HCT116 (cell line): ENCODE data around the gene LCK. TPM values are rescaled to one million over a fixed set of nuclear protein-coding genes. Genes with fewer than 3 reads are reported as not detected.

ENCODE experiments used
- ATAC-seq: fragments of 200-7000 bp; cut with Tn5 transposase; 2 replicates; pipeline ENCODE4 v1.9.1; 2020; ENCODE audit warnings: mild to moderate bottlenecking, moderate library complexity
- BruUV-seq: library from RNA; stranded (reverse); fragments of 400-500 nt; replicated peaks from 2 replicates; lab custom pipeline; 2021; lab: Mats Ljungman, UMichigan
- CTCF ChIA-PET: fragments of 300-600 bp; sonication (Branson Sonifier 250); formaldehyde crosslinking; loops from one replicate; lab custom pipeline; 2021; ENCODE audit warnings: antibody characterized with exemption; lab: Charles Lee
- POLR2A ChIA-PET: fragments of 300-600, 350-600 bp; sonication (Branson Sonifier 250); formaldehyde crosslinking; loops from one replicate; lab custom pipeline; 2021; ENCODE audit warnings: antibody characterized with exemption; lab: Charles Lee
- RAD21 ChIA-PET, 2 experiments: fragments of 300-600 bp; sonication (Branson Sonifier 250); formaldehyde crosslinking; loops; one replicate each; lab custom pipeline; 2023; ENCODE audit warnings: low total read pairs in 2 of 2; ENCODE audit not compliant: uncharacterized antibody in 2 of 2, unreplicated experiment in 2 of 2, low non-redundant PET in 1 of 2; lab: Charles Lee
- DNase-seq: peaks from one replicate; pipeline ENCODE4 v3.0.0-alpha.2; 2010; ENCODE audit warnings: low read depth, low spot score
- H2AFZ ChIP-seq: fragments of 200-600 bp; shearing (Covaris generic), sonication (generic); 2 replicates; pipeline ENCODE4 v1.6.1; 2017; ENCODE audit warnings: low read depth, mixed run types, mixed read lengths, antibody characterized with exemption, low read length; ENCODE audit not compliant: poor library complexity, severe bottlenecking
- H3K27ac ChIP-seq: 2 replicates; pipeline ENCODE4 v1.5.1; 2012; ENCODE audit warnings: low read depth, low read length
- H3K27me3 ChIP-seq: fragments of 200-600 bp; sonication (generic); 2 replicates; pipeline ENCODE4 v1.6.1; 2016; ENCODE audit warnings: mixed run types, low read length, mixed read lengths; ENCODE audit not compliant: insufficient read depth
- H3K36me3 ChIP-seq, 2 experiments: fragments of 200-500 bp in 1 of 2; fragments of 200-600 bp in 1 of 2; sonication (Bioruptor generic) in 1 of 2; sonication (generic) in 1 of 2; 2 replicates each; pipeline versions ENCODE4 v1.5.1 to v1.6.1; 2014 to 2016; ENCODE audit warnings: low read length in 2 of 2, inconsistent platforms in 1 of 2, mixed read lengths in 1 of 2, mixed run types in 1 of 2; ENCODE audit not compliant: insufficient read depth in 2 of 2, control insufficient read depth in 1 of 2
- H3K4me1 ChIP-seq, 2 experiments: fragments of 200-600 bp in 1 of 2; sonication (generic) in 1 of 2; 2 replicates each; pipeline versions ENCODE4 v1.5.1 to v1.6.1; 2012 to 2017; ENCODE audit warnings: low read length in 2 of 2, inconsistent platforms in 1 of 2, mild to moderate bottlenecking in 1 of 2, mixed read lengths in 1 of 2, mixed run types in 1 of 2, moderate library complexity in 1 of 2; ENCODE audit not compliant: insufficient read depth in 2 of 2, control insufficient read depth in 1 of 2
- H3K4me2 ChIP-seq: fragments of 200-600 bp; sonication (generic); 2 replicates; pipeline ENCODE4 v1.6.1; 2017; ENCODE audit warnings: mixed run types, low read length, mixed read lengths
- H3K4me3 ChIP-seq, 2 experiments: fragments of 200-600 bp in 1 of 2; sonication (generic) in 1 of 2; replicated peaks in 1 of 2; 2 replicates each; pipeline ENCODE4 v1.5.1; 2011 to 2016; ENCODE audit warnings: low read length in 2 of 2, control low read depth in 1 of 2, low read depth in 1 of 2, mild to moderate bottlenecking in 1 of 2, mixed read lengths in 1 of 2, mixed run types in 1 of 2
- H3K79me2 ChIP-seq: fragments of 200-600 bp; sonication (generic); 2 replicates; pipeline ENCODE4 v1.6.1; 2017; ENCODE audit warnings: mild to moderate bottlenecking, mixed run types, low read length, moderate library complexity, mixed read lengths; ENCODE audit not compliant: insufficient read depth
- H3K9ac ChIP-seq: fragments of 200-600 bp; sonication (generic); 2 replicates; pipeline ENCODE4 v1.6.1; 2016; ENCODE audit warnings: low read length, mixed read lengths
- H3K9me2 ChIP-seq: fragments of 200-600 bp; sonication (generic), shearing (Covaris generic); 2 replicates; pipeline ENCODE4 v1.6.1; 2017; ENCODE audit warnings: mixed run types, mild to moderate bottlenecking, moderate library complexity; ENCODE audit not compliant: insufficient read depth
- H3K9me3 ChIP-seq, 2 experiments: fragments of 200-500 bp in 1 of 2; fragments of 200-600 bp in 1 of 2; sonication (Bioruptor generic) in 1 of 2; sonication (generic) in 1 of 2; 2 replicates each; pipeline ENCODE4 v1.6.1; 2014 to 2017; ENCODE audit warnings: low read length in 2 of 2, mixed read lengths in 2 of 2, inconsistent platforms in 1 of 2, low read depth in 1 of 2, mild to moderate bottlenecking in 1 of 2, mixed run types in 1 of 2, moderate library complexity in 1 of 2; ENCODE audit not compliant: control insufficient read depth in 1 of 2, insufficient read depth in 1 of 2
- H4K20me1 ChIP-seq: fragments of 200-600 bp; sonication (generic), shearing (Covaris generic); 2 replicates; pipeline ENCODE4 v1.6.1; 2017; ENCODE audit warnings: mixed run types, mild to moderate bottlenecking, moderate library complexity; ENCODE audit not compliant: insufficient read depth
- ATF3 ChIP-seq: IDR thresholded peaks from 2 replicates; pipeline ENCODE4 v1.6.1; 2012
- CBX3 ChIP-seq: IDR thresholded peaks from 2 replicates; pipeline ENCODE4 v1.6.1; 2012; ENCODE audit warnings: low read depth
- CEBPB ChIP-seq: IDR thresholded peaks from 2 replicates; pipeline ENCODE4 v1.6.1; 2012; ENCODE audit warnings: low read depth
- CTCF ChIP-seq, 3 experiments: fragments of 200-600 bp in 1 of 3; sonication (generic) in 1 of 3; IDR thresholded peaks in 2 of 3; conservative IDR thresholded peaks in 1 of 3; 2 replicates each; pipeline ENCODE4 v1.5.1; 2012 to 2017; ENCODE audit warnings: low read depth in 2 of 3, low read length in 2 of 3, antibody characterized with exemption in 1 of 3, borderline replicate concordance in 1 of 3, control low read depth in 1 of 3, mild to moderate bottlenecking in 1 of 3, mixed read lengths in 1 of 3, mixed run types in 1 of 3, moderate library complexity in 1 of 3; ENCODE audit not compliant: insufficient read depth in 1 of 3
- EGR1 ChIP-seq: IDR thresholded peaks from 2 replicates; pipeline ENCODE4 v1.6.1; 2012; ENCODE audit warnings: low read depth
- ELF1 ChIP-seq: IDR thresholded peaks from 2 replicates; pipeline ENCODE4 v1.6.1; 2012; ENCODE audit warnings: low read depth, borderline replicate concordance
- EZH2 ChIP-seq: fragments of 200-600 bp; sonication (generic); IDR thresholded peaks from 2 replicates; pipeline ENCODE4 v1.6.1; 2017; ENCODE audit warnings: antibody characterized with exemption, mixed run types
- EZH2phosphoT487 ChIP-seq: fragments of 200-600 bp; IDR thresholded peaks from 2 replicates; pipeline ENCODE4 v1.6.1; 2018; ENCODE audit warnings: antibody characterized with exemption, borderline replicate concordance
- FOSL1 ChIP-seq: IDR thresholded peaks from 2 replicates; pipeline ENCODE4 v1.6.1; 2012; ENCODE audit warnings: low read depth
- JUND ChIP-seq: IDR thresholded peaks from 2 replicates; pipeline ENCODE4 v1.6.1; 2012
- POLR2A ChIP-seq: IDR thresholded peaks from 2 replicates; pipeline ENCODE4 v1.7.0; 2011; ENCODE audit warnings: borderline replicate concordance; ENCODE audit not compliant: insufficient read depth, insufficient read length; ENCODE audit errors: extremely low read depth
- POLR2AphosphoS5 ChIP-seq: IDR thresholded peaks from 2 replicates; pipeline ENCODE4 v1.6.1; 2011; ENCODE audit warnings: mild to moderate bottlenecking, low read depth, low read length, moderate library complexity
- RAD21 ChIP-seq: IDR thresholded peaks from 2 replicates; pipeline ENCODE4 v1.6.1; 2012; ENCODE audit warnings: low read depth, mild to moderate bottlenecking
- REST ChIP-seq: IDR thresholded peaks from 2 replicates; pipeline ENCODE4 v1.6.1; 2012; ENCODE audit warnings: low read depth
- SIN3A ChIP-seq: IDR thresholded peaks from 2 replicates; pipeline ENCODE4 v1.6.1; 2012; ENCODE audit warnings: low read depth
- SP1 ChIP-seq: IDR thresholded peaks from 2 replicates; pipeline ENCODE4 v1.6.1; 2012; ENCODE audit warnings: low read depth
- SRF ChIP-seq: IDR thresholded peaks from 2 replicates; pipeline ENCODE4 v1.6.1; 2012; ENCODE audit warnings: low read depth
- TCF7L2 ChIP-seq: IDR thresholded peaks from 2 replicates; pipeline ENCODE4 v1.7.0; 2011; ENCODE audit warnings: borderline replicate concordance, inconsistent platforms; ENCODE audit not compliant: insufficient read depth, insufficient read length; ENCODE audit errors: extremely low read depth
- ZFX ChIP-seq: fragments of 450-650 bp; IDR thresholded peaks from 2 replicates; pipeline ENCODE4 v1.6.1; 2017
- intact Hi-C: fragments of 100-400 bp; cut with micrococcal nuclease; formaldehyde crosslinking; loops from 2 replicates; pipeline ENCODE4 v1.10.0; 2022
- total RNA-seq: library from RNA; stranded (reverse); gene quantifications from one replicate; pipeline ENCODE4 v1.2.1, GENCODE V29; 2021; ENCODE audit not compliant: unreplicated experiment
- TF ChIP-seq, protein P1 (sequence below): IDR thresholded peaks from 2 replicates; pipeline ENCODE4 v1.6.1; 2011; ENCODE audit warnings: mild to moderate bottlenecking, low read length, moderate library complexity; ENCODE audit not compliant: insufficient replicate concordance; ENCODE audit errors: extremely low read depth

Gene LCK
- total RNA-seq, 1 experiment from 2014 or later = 0.79 TPM

DNA sequence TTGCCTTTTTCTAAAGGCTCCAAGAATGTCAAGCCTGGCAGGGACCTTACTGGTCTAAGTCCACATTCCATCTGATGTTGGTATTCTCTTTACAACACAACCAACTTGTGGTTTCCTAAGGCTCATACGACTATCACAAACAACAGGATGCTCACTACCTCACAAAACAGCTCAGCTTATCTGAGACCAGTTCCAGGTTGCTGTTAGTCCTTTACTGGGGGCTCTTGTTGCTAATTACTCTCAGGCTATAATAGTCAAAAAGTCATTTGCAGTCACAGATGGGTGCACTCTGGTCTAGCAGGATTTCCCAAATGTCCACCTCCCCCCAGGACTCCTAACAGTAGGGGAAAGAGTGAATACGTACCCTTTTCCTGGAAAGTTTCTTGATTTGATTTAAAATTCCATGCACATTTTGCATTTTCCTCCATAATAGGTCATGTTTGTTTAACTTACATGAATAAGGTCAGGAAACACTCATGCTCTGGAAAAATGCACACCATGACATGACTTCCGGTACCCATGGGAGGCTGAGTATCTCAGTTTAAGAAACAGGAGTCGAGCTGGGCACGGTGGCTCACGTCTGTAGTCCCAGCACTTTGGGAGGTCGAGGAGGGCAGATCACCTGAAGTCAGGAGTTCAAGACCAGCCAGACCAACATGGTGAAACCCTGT is 16.0 kb downstream of the LCK start:
- TF ChIP-seq CTCF (IDR thresholded peaks at IDR 0.05 in 2 of 3, conservative IDR thresholded peaks at IDR 0.05 in 1 of 3; ENCODE audit: borderline replicate concordance in 1 of 3, insufficient read depth in 1 of 3, low read depth in 2 of 3, low read length in 2 of 3) (no peak), REST (no peak), EGR1 (no peak), FOSL1 (no peak), EZH2phosphoT487 (no peak), CBX3 (no peak), POLR2A (no peak), SIN3A (no peak), SP1 (no peak), EZH2 (no peak), JUND (no peak), CEBPB (no peak), ELF1 (no peak), POLR2AphosphoS5 (no peak), ZFX (no peak), TCF7L2 (no peak), ATF3 (no peak), SRF (no peak), RAD21 (no peak)
- TF ChIP-seq, protein P1, sequence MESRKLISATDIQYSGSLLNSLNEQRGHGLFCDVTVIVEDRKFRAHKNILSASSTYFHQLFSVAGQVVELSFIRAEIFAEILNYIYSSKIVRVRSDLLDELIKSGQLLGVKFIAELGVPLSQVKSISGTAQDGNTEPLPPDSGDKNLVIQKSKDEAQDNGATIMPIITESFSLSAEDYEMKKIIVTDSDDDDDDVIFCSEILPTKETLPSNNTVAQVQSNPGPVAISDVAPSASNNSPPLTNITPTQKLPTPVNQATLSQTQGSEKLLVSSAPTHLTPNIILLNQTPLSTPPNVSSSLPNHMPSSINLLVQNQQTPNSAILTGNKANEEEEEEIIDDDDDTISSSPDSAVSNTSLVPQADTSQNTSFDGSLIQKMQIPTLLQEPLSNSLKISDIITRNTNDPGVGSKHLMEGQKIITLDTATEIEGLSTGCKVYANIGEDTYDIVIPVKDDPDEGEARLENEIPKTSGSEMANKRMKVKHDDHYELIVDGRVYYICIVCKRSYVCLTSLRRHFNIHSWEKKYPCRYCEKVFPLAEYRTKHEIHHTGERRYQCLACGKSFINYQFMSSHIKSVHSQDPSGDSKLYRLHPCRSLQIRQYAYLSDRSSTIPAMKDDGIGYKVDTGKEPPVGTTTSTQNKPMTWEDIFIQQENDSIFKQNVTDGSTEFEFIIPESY = no peak
- TF ChIP-seq, all 23 proteins: peak for 0
- no peaks in the 10 kb centered on the region for H3K27me3 ChIP-seq
- H3K4me2 ChIP-seq = no peak overlapping the region
- no TSS peak for BruUV-seq
- no peaks in the 10 kb centered on the region for H3K9me2 ChIP-seq
- no peaks in the 10 kb centered on the region for H4K20me1 ChIP-seq
- POLR2A ChIA-PET = no interaction called here
- CTCF ChIA-PET = no interaction called here
- no peaks in the 10 kb centered on the region for H3K79me2 ChIP-seq
- ATAC-seq = no peak
- RAD21 ChIA-PET = no interaction called here
- H3K4me1 ChIP-seq = peaks cover 3 to 18% of the 10 kb centered on the region in 2 experiments
- DNase-seq = no peak
- no peak overlapping the region for H3K27ac ChIP-seq
- H3K9ac ChIP-seq = no peak overlapping the region
- no peak overlapping the region for H2AFZ ChIP-seq
- no peaks in the 10 kb centered on the region for H3K9me3 ChIP-seq
- H3K36me3 ChIP-seq = no peaks in the 10 kb centered on the region
- no peak overlapping the region for H3K4me3 ChIP-seq
- intact Hi-C loops = no loop called here
